Panc1 (cell line): ENCODE results near the gene ZSCAN2. TPM values are rescaled to one million over a fixed set of nuclear protein-coding genes. Genes with fewer than 3 reads are reported as not detected.

Experiments
- ATAC-seq: fragments of 200-7000 bp; cut with Tn5 transposase; 2 replicates; pipeline ENCODE4 v1.9.1; 2020; ENCODE audit warnings: mild to moderate bottlenecking, moderate library complexity
- BruUV-seq: library from RNA; stranded (reverse); fragments of 400-500 nt; replicated peaks from 2 replicates; lab custom pipeline; 2021; lab: Mats Ljungman, UMichigan
- CTCF ChIA-PET: fragments of 300-600 bp; sonication (Branson Sonifier 250); formaldehyde crosslinking; loops from one replicate; lab custom pipeline; 2022; ENCODE audit warnings: antibody characterized with exemption; lab: Charles Lee
- POLR2A ChIA-PET: fragments of 300-600 bp; sonication (Branson Sonifier 250); formaldehyde crosslinking; loops from one replicate; lab custom pipeline; 2022; ENCODE audit warnings: antibody characterized with exemption; lab: Charles Lee
- DNase-seq: peaks from one replicate; pipeline ENCODE4 v3.0.0-alpha.2; 2010; ENCODE audit warnings: low read depth, low spot score
- H3K27ac ChIP-seq: 2 replicates; pipeline ENCODE4 v1.5.1; 2011; ENCODE audit warnings: mild to moderate bottlenecking, low read length, inconsistent platforms
- H3K27me3 ChIP-seq: fragments of 200-500 bp; sonication (Bioruptor generic); 2 replicates; pipeline ENCODE4 v1.6.0; 2014; ENCODE audit warnings: low read length, inconsistent platforms; ENCODE audit not compliant: control insufficient read depth, insufficient read depth
- H3K36me3 ChIP-seq: fragments of 200-500 bp; sonication (Bioruptor generic); 2 replicates; pipeline ENCODE4 v1.5.1; 2014; ENCODE audit warnings: inconsistent platforms, mild to moderate bottlenecking, low read length, moderate library complexity; ENCODE audit not compliant: control insufficient read depth, insufficient read depth
- H3K4me1 ChIP-seq: 2 replicates; pipeline ENCODE4 v1.5.1; 2011; ENCODE audit warnings: inconsistent platforms, mild to moderate bottlenecking, low read length, moderate library complexity; ENCODE audit not compliant: control insufficient read depth, insufficient read depth
- H3K4me3 ChIP-seq, 2 experiments: 2 replicates each; pipeline ENCODE4 v1.5.1; 2011 to 2012; ENCODE audit warnings: low read depth in 2 of 2, low read length in 2 of 2, mild to moderate bottlenecking in 2 of 2, inconsistent platforms in 1 of 2, moderate library complexity in 1 of 2
- H3K9me3 ChIP-seq: fragments of 200-500 bp; sonication (Bioruptor generic); 2 replicates; pipeline ENCODE4 v1.5.1; 2014; ENCODE audit warnings: low read depth, mild to moderate bottlenecking, inconsistent platforms, low read length, moderate library complexity; ENCODE audit not compliant: control insufficient read depth, insufficient read depth
- POLR2AphosphoS5 ChIP-seq: IDR thresholded peaks from 2 replicates; pipeline ENCODE4 v1.6.1; 2012; ENCODE audit warnings: mild to moderate bottlenecking, low read depth, low read length, moderate library complexity
- SIN3A ChIP-seq: IDR thresholded peaks from 2 replicates; pipeline ENCODE4 v1.6.1; 2012; ENCODE audit warnings: low read depth, mild to moderate bottlenecking, low read length, moderate library complexity, borderline replicate concordance; ENCODE audit not compliant: insufficient read depth
- TCF7L2 ChIP-seq: IDR thresholded peaks from 2 replicates; pipeline ENCODE4 v1.6.1; 2011; ENCODE audit warnings: mild to moderate bottlenecking, low read depth, low read length, inconsistent platforms
- in situ Hi-C: cut with HindIII; loops from 2 replicates; pipeline ENCODE4 v1.10.0; 2016; ENCODE audit warnings: low sequenced_read_pairs, low pct_unique_long_range_greater_than_20kb
- intact Hi-C: fragments of 100-400 bp; cut with micrococcal nuclease; formaldehyde crosslinking; loops from one replicate; pipeline ENCODE4 v1.10.0; 2022; ENCODE audit not compliant: unreplicated experiment
- total RNA-seq: library from RNA; stranded (reverse); gene quantifications from one replicate; pipeline ENCODE4 v1.2.1, GENCODE V29; 2021; ENCODE audit not compliant: unreplicated experiment
- TF ChIP-seq, protein P1 (sequence below), 2 experiments: IDR thresholded peaks; 2 replicates each; pipeline ENCODE4 v1.6.1; 2011 to 2012; ENCODE audit warnings: low read depth in 2 of 2, control low read depth in 1 of 2, low read length in 1 of 2, mild to moderate bottlenecking in 1 of 2, moderate library complexity in 1 of 2; ENCODE audit not compliant: insufficient read depth in 1 of 2
- TF ChIP-seq, protein P2 (sequence below): fragments of 450-650 bp; IDR thresholded peaks from 2 replicates; pipeline ENCODE4 v1.5.1; 2017; ENCODE audit warnings: mild to moderate bottlenecking

ZSCAN2 gene
- total RNA-seq, 1 experiment from 2014 or later = 16.8 TPM

GRCh38 chr15:84648539-84648938, 47.7 kb downstream of the ZSCAN2 start:
- ATAC-seq = no peak
- TF ChIP-seq, protein P1, sequence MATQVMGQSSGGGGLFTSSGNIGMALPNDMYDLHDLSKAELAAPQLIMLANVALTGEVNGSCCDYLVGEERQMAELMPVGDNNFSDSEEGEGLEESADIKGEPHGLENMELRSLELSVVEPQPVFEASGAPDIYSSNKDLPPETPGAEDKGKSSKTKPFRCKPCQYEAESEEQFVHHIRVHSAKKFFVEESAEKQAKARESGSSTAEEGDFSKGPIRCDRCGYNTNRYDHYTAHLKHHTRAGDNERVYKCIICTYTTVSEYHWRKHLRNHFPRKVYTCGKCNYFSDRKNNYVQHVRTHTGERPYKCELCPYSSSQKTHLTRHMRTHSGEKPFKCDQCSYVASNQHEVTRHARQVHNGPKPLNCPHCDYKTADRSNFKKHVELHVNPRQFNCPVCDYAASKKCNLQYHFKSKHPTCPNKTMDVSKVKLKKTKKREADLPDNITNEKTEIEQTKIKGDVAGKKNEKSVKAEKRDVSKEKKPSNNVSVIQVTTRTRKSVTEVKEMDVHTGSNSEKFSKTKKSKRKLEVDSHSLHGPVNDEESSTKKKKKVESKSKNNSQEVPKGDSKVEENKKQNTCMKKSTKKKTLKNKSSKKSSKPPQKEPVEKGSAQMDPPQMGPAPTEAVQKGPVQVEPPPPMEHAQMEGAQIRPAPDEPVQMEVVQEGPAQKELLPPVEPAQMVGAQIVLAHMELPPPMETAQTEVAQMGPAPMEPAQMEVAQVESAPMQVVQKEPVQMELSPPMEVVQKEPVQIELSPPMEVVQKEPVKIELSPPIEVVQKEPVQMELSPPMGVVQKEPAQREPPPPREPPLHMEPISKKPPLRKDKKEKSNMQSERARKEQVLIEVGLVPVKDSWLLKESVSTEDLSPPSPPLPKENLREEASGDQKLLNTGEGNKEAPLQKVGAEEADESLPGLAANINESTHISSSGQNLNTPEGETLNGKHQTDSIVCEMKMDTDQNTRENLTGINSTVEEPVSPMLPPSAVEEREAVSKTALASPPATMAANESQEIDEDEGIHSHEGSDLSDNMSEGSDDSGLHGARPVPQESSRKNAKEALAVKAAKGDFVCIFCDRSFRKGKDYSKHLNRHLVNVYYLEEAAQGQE (IDR thresholded peaks at IDR 0.05; ENCODE audit: insufficient read depth in 1 of 2, low read depth in 2 of 2, low read length in 1 of 2) = no peak
- TF ChIP-seq POLR2AphosphoS5 = no peak
- TF ChIP-seq TCF7L2 = no peak
- TF ChIP-seq, protein P2, sequence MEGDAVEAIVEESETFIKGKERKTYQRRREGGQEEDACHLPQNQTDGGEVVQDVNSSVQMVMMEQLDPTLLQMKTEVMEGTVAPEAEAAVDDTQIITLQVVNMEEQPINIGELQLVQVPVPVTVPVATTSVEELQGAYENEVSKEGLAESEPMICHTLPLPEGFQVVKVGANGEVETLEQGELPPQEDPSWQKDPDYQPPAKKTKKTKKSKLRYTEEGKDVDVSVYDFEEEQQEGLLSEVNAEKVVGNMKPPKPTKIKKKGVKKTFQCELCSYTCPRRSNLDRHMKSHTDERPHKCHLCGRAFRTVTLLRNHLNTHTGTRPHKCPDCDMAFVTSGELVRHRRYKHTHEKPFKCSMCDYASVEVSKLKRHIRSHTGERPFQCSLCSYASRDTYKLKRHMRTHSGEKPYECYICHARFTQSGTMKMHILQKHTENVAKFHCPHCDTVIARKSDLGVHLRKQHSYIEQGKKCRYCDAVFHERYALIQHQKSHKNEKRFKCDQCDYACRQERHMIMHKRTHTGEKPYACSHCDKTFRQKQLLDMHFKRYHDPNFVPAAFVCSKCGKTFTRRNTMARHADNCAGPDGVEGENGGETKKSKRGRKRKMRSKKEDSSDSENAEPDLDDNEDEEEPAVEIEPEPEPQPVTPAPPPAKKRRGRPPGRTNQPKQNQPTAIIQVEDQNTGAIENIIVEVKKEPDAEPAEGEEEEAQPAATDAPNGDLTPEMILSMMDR = no peak
- TF ChIP-seq SIN3A = no peak
- no peak overlapping the region for H3K27ac ChIP-seq

GRCh38 chr15:84649706-84650105, 48.9 kb downstream of the ZSCAN2 start:
- Histone ChIP-seq H3K4me3 (no peak overlapping the region), H3K36me3 (no peaks in the 10 kb centered on the region; the same call in none of the 2 replicates), H3K27me3 (no peaks in the 10 kb centered on the region), H3K27ac (no peak overlapping the region), H3K4me1 (peaks cover 4% of the 10 kb centered on the region; the same call in 1 of the 2 replicates), H3K9me3 (no peaks in the 10 kb centered on the region)
- no peak for TF ChIP-seq TCF7L2
- no peak for TF ChIP-seq POLR2AphosphoS5
- no peak for TF ChIP-seq SIN3A
- TF ChIP-seq, protein P1 (IDR thresholded peaks at IDR 0.05; ENCODE audit: insufficient read depth in 1 of 2, low read depth in 2 of 2, low read length in 1 of 2) = no peak
- TF ChIP-seq, protein P2 = no peak
- in situ Hi-C loops = no loop called here
- ChIA-PET POLR2A (interaction anchor here (0.6 to 0.7 kb wide), 2 partner anchors 11 to 16 kb away, joined by 3 to 6 read pairs; no protein-coding TSS in a partner anchor), CTCF (no interaction called here)
- intact Hi-C loops = no loop called here
- DNase-seq = no peak
- no peak for ATAC-seq
- no TSS peak for BruUV-seq

More at GRCh38 chr15:84648539-84648938, 47.7 kb downstream of the ZSCAN2 start:
- in situ Hi-C loops = no loop called here
- Histone ChIP-seq H3K27me3 (no peaks in the 10 kb centered on the region), H3K36me3 (peaks cover under 1% of the 10 kb centered on the region), H3K4me1 (peaks cover 3% of the 10 kb centered on the region; the same call in 1 of the 2 replicates), H3K4me3 (no peak overlapping the region), H3K9me3 (no peaks in the 10 kb centered on the region)
- BruUV-seq = no TSS peak
- ChIA-PET CTCF (no interaction called here), POLR2A (no interaction called here)
- DNase-seq = no peak
- intact Hi-C loops = no loop called here
